Endometrial microvascular endothelial cells (primary cell): ENCODE results near the gene NUBP2. TPM values are rescaled to one million over a fixed set of nuclear protein-coding genes. Genes with fewer than 3 reads are reported as not detected.
"Not testable (repeated sequence)": the region's sequence is repeated elsewhere in the genome, so short reads cannot be mapped to it uniquely, and the experiment has no call there.

Experiments
- in situ Hi-C: cut with HindIII; loops from 2 replicates; pipeline ENCODE4 v1.10.0; 2017; ENCODE audit warnings: low sequenced_read_pairs, low pct_unique_long_range_greater_than_20kb; ENCODE audit errors: inconsistent ontology term
- total RNA-seq: library from RNA; depleted of rRNA; stranded (reverse); fragments of >200 nt; gene quantifications from one replicate; pipeline ENCODE4 v1.2.3, GENCODE V29; 2015; ENCODE audit errors: inconsistent ontology term

Gene NUBP2
- total RNA-seq, 1 donor from 2014 or later, result 96.6 TPM

DNA sequence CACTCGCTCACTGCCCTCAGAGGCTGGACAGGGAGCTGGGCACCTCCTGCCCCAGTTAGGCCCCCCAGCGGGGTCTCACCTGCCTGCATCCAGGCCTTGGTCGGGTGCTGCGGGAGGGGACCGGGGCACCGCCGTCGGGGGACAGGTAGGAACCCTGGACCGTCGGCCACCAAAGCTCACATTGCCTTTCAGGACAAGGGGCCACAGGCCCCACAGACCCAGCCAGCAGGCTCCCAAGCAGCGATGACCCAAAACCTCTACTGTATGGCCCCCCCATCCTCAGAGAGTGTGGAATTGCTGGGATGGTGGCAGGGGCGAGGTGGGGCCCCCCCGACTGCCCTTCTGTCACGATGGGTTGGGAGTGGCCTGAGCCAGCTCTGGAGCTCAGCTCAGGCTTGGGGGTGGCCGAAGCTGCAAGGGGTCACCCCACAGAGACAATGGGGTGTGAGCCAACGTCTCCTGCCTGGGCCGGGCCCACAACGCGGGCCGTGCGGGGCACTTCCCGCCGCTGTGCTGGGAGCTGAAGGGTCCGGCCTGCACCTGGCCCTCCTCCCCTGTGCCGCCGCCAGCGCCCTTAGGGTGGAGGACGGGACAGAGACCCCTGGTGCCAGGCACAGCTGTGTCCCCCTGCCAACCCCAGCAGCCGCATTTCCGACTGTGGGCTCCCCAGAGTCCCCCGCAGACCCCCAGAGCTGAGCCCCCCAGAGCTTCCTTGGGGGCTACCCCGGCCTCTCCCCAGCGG is 10.2 kb downstream of the NUBP2 start:
- in situ Hi-C loops, result no loop called here

- in situ Hi-C loops, result no loop called here
These were observed 10.9 kb downstream of the NUBP2 start, which contains the start of gene IGFALS for GRCh38 chr16:1793578-1794220. Gene IGFALS, minus strand, starts transcription at chr16:1793705. Its CDS starts 53 bp downstream, at chr16:1793652.

DNA sequence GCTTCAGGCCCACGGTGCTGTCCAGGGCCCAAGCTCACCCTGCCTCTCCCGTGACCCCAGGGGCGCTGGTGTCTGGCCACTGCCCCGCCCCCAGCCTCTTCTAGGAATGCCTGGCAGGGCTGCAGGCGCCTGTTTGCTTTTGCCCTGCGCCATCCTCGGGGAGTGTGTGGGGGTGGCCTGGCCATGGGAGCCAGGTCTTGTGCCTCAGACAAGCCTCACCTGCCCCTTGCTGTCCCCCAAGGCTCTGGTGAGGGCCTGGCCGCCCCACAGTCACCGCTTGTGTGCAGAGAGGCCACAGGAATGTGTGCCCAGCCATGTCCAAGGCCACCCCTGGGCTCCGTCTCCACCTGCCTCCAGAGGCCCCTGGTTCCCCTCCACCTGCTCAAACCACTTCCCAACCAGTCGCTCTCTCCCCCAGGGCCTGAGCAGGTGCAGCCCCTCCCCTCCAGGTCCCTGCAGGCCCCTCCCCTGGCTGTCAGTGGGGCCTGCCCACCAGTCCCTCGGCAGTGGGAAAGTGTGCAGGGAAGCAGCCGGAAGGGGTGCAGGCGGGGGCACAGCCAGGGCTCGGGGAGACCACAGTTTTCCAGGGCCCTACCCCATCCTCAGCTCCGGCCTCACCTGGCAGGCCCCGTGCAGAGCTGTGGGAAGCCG is 11.6 kb downstream of the NUBP2 start:
- in situ Hi-C loops, result no loop called here

- in situ Hi-C loops, result no loop called here
These were observed 12.3 kb downstream of the NUBP2 start for GRCh38 chr16:1794908-1795666.

DNA sequence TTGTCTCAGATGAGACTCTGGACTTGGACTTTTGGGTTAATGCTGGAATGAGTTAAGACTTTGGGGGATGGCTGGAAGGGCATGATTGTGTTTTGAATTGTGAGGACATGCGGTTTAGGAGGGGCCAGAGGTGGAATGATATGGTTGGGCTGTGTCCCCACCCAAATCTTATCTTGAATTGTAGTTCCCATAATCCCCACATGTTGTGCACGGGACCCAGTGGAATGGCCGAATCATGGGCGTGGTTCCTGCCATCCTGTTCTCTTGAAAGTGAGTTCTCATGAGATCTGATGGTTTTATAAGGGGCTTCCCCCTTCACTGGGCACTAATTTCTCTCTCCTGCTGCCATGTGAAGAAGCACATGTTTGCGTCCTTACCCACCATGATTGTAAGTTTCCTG is 16.5 kb downstream of the NUBP2 start:
- in situ Hi-C loops, result not testable (repeated sequence)

- in situ Hi-C loops, result no loop called here
These were observed 17.9 kb downstream of the NUBP2 start for GRCh38 chr16:1800701-1801100.

DNA sequence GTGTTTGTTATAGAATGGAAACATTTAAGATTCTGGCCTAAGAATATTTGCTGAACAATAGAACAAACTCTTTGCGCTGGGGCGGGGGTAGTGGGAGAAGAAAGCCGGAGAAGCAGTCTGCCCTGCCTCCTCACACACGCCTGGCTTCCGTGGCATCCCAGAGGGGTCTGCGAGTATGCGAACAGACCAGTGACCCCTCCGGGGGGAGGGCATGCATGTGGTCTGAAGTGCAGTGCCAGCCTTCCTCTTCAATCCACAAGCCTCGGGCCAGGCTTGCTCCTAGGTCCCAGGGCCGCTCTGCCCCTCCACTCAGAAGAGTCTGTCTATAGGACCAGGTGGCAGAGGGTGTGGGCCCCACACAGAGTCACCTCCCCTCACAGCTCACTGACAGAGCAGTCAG is 24.9 kb downstream of the NUBP2 start:
- in situ Hi-C loops, result no loop called here

- in situ Hi-C loops, result no loop called here
These were observed 25.9 kb downstream of the NUBP2 start for GRCh38 chr16:1808691-1809090.

DNA sequence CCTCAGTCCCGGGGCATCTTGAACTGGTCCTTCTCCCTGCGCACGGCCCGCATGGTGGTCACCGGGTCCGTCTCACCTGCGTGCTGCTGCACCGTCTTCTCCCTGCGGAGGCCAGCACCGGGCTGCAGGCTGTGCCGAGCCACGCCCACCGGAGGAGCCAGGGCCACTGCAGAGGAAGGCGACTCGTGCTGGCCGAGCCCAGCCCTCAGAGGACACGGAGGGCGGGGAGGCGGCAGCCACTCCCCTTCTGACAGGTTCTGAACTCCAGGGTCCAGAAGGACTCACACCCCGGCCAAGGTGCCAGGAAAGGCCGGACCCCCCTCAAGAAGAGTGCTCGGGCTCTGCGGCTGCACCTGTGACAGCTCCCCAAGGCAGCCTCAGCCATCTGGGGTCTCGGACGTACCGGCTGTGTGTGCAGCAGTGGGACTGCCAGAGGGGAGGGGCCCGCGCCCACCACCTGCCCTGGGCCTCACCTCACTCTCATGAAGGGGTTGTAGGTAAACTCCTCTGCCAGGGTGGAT is 26.6 kb downstream of the NUBP2 start:
- in situ Hi-C loops, result no loop called here

DNA sequence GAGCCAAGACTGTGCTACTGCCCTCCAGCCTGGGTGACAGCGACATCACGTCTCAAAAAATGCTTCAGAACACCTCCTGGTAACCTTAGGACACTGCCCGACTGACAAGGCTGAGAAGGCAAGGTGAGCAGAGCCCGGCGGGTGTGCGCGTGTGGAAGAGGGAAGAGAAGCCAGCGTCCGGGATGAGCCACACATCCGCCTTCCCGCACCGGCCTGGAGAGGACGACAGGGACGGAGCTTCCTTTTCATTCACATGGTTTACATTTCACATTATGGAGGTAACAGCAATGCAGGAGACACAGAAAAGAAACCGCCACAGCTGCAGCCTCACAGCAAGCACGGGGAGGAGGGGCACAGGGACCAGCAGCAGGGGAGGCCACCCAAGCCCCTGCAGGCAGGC is 27.3 kb downstream of the NUBP2 start:
- in situ Hi-C loops, result no loop called here

GRCh38 chr16:1810536-1810935 is 27.8 kb downstream of the NUBP2 start:
- in situ Hi-C loops, result no loop called here

DNA sequence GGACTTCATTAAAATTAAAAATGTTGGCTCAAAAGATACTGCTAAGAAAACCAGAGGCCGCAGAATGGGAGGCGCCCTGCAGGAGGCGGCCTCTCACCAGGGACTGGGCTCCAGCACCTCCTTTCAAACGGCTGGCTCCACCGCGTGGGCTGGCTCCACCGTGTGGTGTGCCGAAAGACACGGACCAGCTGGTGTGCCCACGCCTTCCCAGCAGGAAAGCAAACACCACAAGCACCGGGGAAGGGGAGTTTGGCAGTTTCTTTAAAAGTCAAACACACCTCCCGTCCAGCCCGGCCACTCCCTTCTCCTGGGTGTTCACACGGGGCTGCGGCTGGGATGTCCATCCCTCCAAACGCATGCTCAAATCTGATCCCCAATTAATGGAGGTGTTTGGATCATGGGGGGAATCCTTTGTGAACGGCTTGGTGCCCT is 30.0 kb downstream of the NUBP2 start:
- in situ Hi-C loops, result no loop called here

- in situ Hi-C loops, result no loop called here
These were observed 32.7 kb downstream of the NUBP2 start for GRCh38 chr16:1815461-1815860.

GRCh38 chr16:1816396-1817275 is 33.9 kb downstream of the NUBP2 start:
- in situ Hi-C loops, result no loop called here

DNA sequence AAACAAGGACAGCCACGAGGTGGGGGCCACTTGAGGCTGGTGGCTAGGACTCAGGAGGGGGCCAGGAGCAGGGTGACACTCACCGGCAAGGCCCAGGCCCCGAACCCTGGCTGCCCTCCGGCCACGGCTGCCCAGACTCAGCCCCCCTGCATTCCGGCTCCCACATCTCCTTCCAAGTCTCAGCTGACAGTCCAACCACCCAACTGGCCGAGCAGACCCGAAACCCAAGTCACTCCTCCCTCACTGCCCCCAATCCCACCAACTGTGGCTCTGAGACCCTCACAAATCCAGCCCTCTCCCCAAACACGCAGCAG is 34.5 kb downstream of the NUBP2 start:
- in situ Hi-C loops, result no loop called here

- in situ Hi-C loops, result no loop called here
These were observed 35.0 kb downstream of the NUBP2 start for GRCh38 chr16:1817716-1818115.

DNA sequence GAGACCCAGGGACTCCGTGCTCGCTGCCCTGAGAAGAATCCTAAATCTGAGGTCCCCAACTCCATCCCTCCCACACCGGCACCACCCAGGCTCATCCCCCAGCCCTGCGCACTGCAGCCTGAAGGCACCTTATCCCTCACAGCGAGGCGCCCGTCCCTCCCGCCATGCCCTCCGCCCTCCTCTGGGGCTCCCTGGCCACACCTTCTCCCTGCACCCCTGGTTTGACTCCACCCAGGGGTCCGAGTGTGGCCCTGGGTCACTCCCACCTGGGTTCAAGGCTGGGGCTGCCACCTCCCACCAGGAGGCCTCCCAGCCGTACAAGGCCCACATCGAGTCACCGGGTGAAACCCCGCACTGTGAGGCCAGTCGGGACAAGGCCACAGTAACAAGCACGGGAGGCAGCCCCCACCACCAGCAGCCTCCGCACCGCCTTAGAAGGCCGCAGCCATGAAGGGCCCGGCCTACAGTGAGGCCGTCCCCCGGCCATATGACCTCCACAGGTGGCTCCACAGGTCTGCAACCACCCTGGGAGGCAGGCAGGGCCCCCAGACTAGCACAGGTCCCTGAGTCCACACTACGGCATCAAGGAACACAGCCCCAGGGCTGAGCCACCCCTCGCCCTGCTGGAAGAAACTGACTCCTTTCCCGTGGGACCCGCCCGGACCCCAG is 35.6 kb downstream of the NUBP2 start:
- in situ Hi-C loops, result no loop called here
